ENCODE results near the gene SLC41A2.
"Not testable (repeated sequence)": the region's sequence is repeated elsewhere in the genome, so short reads cannot be mapped to it uniquely, and the experiment has no call there.

SLC41A2 gene

GRCh38 chr12:104991565-104992128 is 33.6 kb upstream of the SLC41A2 start:
- no peak for DNase-seq (ENCODE audit: low read depth in 2 of 2)
- H3K4me3 ChIP-seq (replicated peaks in 1 of 2; ENCODE audit: low read depth in 2 of 2, low read length in 2 of 2) = no peak overlapping the region
- TF ChIP-seq, protein P1, sequence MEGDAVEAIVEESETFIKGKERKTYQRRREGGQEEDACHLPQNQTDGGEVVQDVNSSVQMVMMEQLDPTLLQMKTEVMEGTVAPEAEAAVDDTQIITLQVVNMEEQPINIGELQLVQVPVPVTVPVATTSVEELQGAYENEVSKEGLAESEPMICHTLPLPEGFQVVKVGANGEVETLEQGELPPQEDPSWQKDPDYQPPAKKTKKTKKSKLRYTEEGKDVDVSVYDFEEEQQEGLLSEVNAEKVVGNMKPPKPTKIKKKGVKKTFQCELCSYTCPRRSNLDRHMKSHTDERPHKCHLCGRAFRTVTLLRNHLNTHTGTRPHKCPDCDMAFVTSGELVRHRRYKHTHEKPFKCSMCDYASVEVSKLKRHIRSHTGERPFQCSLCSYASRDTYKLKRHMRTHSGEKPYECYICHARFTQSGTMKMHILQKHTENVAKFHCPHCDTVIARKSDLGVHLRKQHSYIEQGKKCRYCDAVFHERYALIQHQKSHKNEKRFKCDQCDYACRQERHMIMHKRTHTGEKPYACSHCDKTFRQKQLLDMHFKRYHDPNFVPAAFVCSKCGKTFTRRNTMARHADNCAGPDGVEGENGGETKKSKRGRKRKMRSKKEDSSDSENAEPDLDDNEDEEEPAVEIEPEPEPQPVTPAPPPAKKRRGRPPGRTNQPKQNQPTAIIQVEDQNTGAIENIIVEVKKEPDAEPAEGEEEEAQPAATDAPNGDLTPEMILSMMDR (IDR thresholded peaks at IDR 0.05; ENCODE audit: low read depth, low read length) = no peak

GRCh38 chr12:104990950-104991349 is 32.9 kb upstream of the SLC41A2 start:
- no peak for DNase-seq (ENCODE audit: low read depth in 2 of 2)
- H3K4me3 ChIP-seq (replicated peaks in 1 of 2; ENCODE audit: low read depth in 2 of 2, low read length in 2 of 2) = no peak overlapping the region
- TF ChIP-seq, protein P1 (IDR thresholded peaks at IDR 0.05; ENCODE audit: low read depth, low read length) = no peak

- peak within 1 kb of the TSS; percentile 70 to 85 for H3K4me3 ChIP-seq (replicated peaks in 1 of 2; ENCODE audit: low read depth in 2 of 2, low read length in 2 of 2)
- TF ChIP-seq, protein P1 (IDR thresholded peaks at IDR 0.05; ENCODE audit: low read depth, low read length) = no peak
- DNase-seq (ENCODE audit: low read depth in 2 of 2) = peak; percentile 83 to 85
Observed at GRCh38 chr12:104986022-104986941, 28.2 kb upstream of the SLC41A2 start, which contains the start of gene NOPCHAP1. Gene NOPCHAP1, plus strand, starts transcription at chr12:104986316. Its CDS starts 37 bp downstream, at chr12:104986353.

- no peak overlapping the region for H3K4me3 ChIP-seq (replicated peaks in 1 of 2; ENCODE audit: low read depth in 2 of 2, low read length in 2 of 2)
- TF ChIP-seq, protein P1 (IDR thresholded peaks at IDR 0.05; ENCODE audit: low read depth, low read length) = no peak
- no peak for DNase-seq (ENCODE audit: low read depth in 2 of 2)
Observed at GRCh38 chr12:104985206-104985605, 27.1 kb upstream of the SLC41A2 start.

- not testable (repeated sequence) for H3K4me3 ChIP-seq (replicated peaks in 1 of 2; ENCODE audit: low read depth in 2 of 2, low read length in 2 of 2); DNase-seq (ENCODE audit: low read depth in 2 of 2)
Observed at GRCh38 chr12:104977688-104978087, 19.6 kb upstream of the SLC41A2 start.

- no peak for DNase-seq (ENCODE audit: low read depth in 2 of 2)
- no peak overlapping the region for H3K4me3 ChIP-seq (replicated peaks in 1 of 2; ENCODE audit: low read depth in 2 of 2, low read length in 2 of 2)
- TF ChIP-seq, protein P1 (IDR thresholded peaks at IDR 0.05; ENCODE audit: low read depth, low read length) = no peak
Observed at GRCh38 chr12:104976703-104977102, 18.6 kb upstream of the SLC41A2 start.
